HL-60 (cell line): ENCODE results near the gene CDR2L.

Source experiments
- DNase-seq, 2 experiments: peaks; one replicate each; pipeline ENCODE4 v3.0.0-alpha.2; 2010 to 2020; ENCODE audit warnings: low read depth in 1 of 2, low spot score in 1 of 2
- H3K27ac ChIP-seq: fragments of 250-450 bp; sonication (Bioruptor Pico); replicated peaks from 2 replicates; pipeline ENCODE4 v1.5.1; 2020; ENCODE audit warnings: mild to moderate bottlenecking, moderate library complexity
- H3K27me3 ChIP-seq: fragments of 250-450 bp; sonication (Bioruptor Pico); 2 replicates; pipeline ENCODE4 v1.5.1; 2021; ENCODE audit warnings: mild to moderate bottlenecking, moderate library complexity; ENCODE audit not compliant: insufficient read depth, poor library complexity, severe bottlenecking
- H3K4me3 ChIP-seq: replicated peaks from 2 replicates; pipeline ENCODE4 v1.5.1; 2011; ENCODE audit warnings: mild to moderate bottlenecking, control low read depth, low read length; ENCODE audit not compliant: insufficient read depth
- CTCF ChIP-seq: IDR thresholded peaks from one replicate; pipeline ENCODE4 v1.5.1; 2011; ENCODE audit warnings: low read length, control low read depth, inconsistent platforms; ENCODE audit not compliant: insufficient read depth
- GABPA ChIP-seq: IDR thresholded peaks from 2 replicates; pipeline ENCODE4 v1.6.1; 2012; ENCODE audit warnings: low read depth
- POLR2AphosphoS5 ChIP-seq: IDR thresholded peaks from 2 replicates; pipeline ENCODE4 v1.6.1; 2012; ENCODE audit warnings: low read depth
- SPI1 ChIP-seq: IDR thresholded peaks from 2 replicates; pipeline ENCODE4 v1.6.1; 2012; ENCODE audit warnings: low read depth, mild to moderate bottlenecking, borderline replicate concordance
- long read RNA-seq: library from polyadenylated mRNA; unstranded; transcript quantifications from one replicate; pipeline ENCODE4 v2.0.0, GENCODE V29; 2020
- TF ChIP-seq, protein P1 (sequence below): IDR thresholded peaks from 2 replicates; pipeline ENCODE4 v1.6.1; 2012; ENCODE audit warnings: low read depth; ENCODE audit not compliant: insufficient replicate concordance

CDR2L gene
- long read RNA-seq, partial matches to known transcripts, result 0 of 2 reads
- long read RNA-seq, other reads (novel, unspliced or antisense), result 2 of 2 reads

DNA sequence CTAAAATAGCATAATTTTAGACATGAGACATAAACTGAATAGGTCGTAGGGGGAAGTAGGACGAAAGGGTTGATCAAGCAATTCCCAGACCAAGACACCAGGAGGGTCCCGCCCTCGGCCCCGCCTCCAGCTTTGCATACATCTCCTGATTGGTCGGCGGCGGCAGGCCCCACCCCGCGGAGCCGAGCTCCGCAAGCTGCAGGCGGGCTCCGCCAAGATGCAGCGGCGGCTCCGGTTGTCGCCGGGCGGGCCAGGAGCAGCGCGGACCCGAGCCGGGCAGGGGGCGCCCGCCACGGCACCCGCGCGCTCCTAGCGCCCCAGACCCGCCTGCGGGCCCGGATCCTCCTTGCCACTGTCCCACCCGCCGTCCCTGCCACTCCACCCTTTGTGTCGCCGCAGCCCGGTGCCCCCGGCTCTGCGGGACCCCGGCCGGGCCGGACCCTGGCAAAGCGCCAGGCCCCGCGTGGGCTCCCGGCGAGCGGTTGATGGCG, at the start of gene CDR2L:
Gene CDR2L (plus strand): TSS at position 215 of the 491 bp plus-strand sequence. CDS start 412 bp downstream, outside the sequence.
- Histone ChIP-seq H3K4me3 (peak within 1 kb of the TSS; percentile 66), H3K27ac (peak within 1 kb of the TSS; percentile 74), H3K27me3 (no peaks in the 10 kb centered on the region)
- peak; percentile 90 to 96 for DNase-seq
- TF ChIP-seq SPI1 (no peak), POLR2AphosphoS5 (no peak)

DNA sequence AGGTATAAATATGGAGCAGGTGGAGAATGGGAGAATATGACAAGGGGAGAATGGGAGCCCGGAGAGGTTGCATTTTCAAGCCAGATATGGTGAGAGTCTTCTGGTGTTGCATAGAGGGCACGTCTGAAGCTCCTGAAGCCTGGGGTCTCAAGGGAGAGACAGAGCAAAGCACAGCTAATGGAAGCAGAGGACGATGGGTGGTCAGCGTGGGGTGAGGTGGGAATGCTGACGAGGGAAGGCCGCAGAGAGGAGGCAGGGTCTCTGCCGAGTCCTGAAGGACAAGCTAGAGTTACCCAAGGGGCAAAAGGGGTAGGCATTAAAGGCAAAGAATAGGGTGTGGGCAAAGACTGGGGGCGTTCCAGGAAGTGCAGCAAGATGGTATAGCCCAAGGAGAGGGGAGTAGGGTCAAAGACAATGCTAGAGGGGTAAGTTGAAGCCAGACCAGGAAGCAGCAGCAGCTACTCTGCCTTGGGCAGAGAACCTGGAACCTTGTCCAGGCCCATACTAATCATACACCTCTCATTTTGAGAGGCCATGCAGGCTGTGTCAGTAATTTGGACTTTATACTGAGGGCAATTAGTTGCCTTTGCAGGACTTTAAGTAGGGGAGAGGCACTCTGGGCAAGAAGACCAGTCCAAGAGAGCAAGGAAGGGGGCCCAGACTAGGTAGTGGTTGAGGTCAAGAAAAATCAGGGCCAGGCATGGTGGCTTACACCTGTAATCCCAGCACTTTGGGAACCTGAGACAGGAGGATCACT, 49.1 kb upstream of the CDR2L start:
- Histone ChIP-seq H3K4me3 (no peak overlapping the region), H3K27me3 (peaks cover 34% of the 10 kb centered on the region), H3K27ac (no peak overlapping the region)
- no peak for DNase-seq
- TF ChIP-seq, protein P1, sequence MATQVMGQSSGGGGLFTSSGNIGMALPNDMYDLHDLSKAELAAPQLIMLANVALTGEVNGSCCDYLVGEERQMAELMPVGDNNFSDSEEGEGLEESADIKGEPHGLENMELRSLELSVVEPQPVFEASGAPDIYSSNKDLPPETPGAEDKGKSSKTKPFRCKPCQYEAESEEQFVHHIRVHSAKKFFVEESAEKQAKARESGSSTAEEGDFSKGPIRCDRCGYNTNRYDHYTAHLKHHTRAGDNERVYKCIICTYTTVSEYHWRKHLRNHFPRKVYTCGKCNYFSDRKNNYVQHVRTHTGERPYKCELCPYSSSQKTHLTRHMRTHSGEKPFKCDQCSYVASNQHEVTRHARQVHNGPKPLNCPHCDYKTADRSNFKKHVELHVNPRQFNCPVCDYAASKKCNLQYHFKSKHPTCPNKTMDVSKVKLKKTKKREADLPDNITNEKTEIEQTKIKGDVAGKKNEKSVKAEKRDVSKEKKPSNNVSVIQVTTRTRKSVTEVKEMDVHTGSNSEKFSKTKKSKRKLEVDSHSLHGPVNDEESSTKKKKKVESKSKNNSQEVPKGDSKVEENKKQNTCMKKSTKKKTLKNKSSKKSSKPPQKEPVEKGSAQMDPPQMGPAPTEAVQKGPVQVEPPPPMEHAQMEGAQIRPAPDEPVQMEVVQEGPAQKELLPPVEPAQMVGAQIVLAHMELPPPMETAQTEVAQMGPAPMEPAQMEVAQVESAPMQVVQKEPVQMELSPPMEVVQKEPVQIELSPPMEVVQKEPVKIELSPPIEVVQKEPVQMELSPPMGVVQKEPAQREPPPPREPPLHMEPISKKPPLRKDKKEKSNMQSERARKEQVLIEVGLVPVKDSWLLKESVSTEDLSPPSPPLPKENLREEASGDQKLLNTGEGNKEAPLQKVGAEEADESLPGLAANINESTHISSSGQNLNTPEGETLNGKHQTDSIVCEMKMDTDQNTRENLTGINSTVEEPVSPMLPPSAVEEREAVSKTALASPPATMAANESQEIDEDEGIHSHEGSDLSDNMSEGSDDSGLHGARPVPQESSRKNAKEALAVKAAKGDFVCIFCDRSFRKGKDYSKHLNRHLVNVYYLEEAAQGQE, result no peak
- TF ChIP-seq CTCF (no peak), GABPA (no peak), POLR2AphosphoS5 (no peak), SPI1 (no peak)

- H3K27ac ChIP-seq, result no peak overlapping the region
- no peak overlapping the region for H3K4me3 ChIP-seq
- peaks cover 32% of the 10 kb centered on the region for H3K27me3 ChIP-seq
- TF ChIP-seq, protein P1, result no peak
- TF ChIP-seq SPI1, result no peak
- no peak for TF ChIP-seq POLR2AphosphoS5
- TF ChIP-seq GABPA, result no peak
- TF ChIP-seq CTCF, result no peak
- no peak for DNase-seq
Measured at GRCh38 chr17:74939534-74939933, 47.9 kb upstream of the CDR2L start.

DNA sequence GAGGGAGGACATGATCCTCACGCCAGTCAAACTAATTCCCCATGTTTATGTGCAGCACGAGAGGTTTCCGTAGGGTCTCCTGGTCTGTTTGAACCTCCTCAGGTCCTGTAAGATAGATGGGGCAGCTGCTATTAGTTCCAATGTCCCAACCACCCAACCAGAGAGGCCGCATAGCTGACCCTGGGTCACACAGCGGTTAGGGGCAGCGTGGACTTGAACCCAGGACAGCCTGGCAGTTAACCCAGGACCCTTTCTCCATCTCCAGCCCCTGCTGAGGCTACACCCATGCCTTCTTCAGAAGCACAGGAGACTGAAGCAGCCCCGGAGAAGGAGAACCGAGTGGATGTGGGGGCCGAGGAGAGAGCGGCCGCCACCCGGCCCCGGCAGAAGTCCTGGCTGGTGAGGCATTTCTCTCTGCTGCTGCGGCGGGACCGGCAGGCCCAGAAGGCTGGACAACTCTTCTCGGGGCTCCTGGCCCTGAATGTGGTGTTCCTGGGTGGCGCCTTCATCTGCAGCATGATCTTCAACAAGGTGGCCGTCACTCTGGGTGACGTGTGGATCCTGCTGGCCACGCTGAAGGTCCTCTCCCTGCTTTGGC, 46.2 kb upstream of the CDR2L start:
- no peak overlapping the region for H3K27ac ChIP-seq
- no peak for DNase-seq
- H3K4me3 ChIP-seq, result no peak overlapping the region
- peaks cover 19% of the 10 kb centered on the region for H3K27me3 ChIP-seq
- TF ChIP-seq, protein P1, result no peak
- no peak for TF ChIP-seq CTCF
- no peak for TF ChIP-seq GABPA
- TF ChIP-seq POLR2AphosphoS5, result no peak
- TF ChIP-seq SPI1, result no peak
